ENCODE measurements around the gene CCND2. TPM values are rescaled to one million over a fixed set of nuclear protein-coding genes. Genes with fewer than 3 reads are reported as not detected.
A peak's percentile ranks its signal among the peaks of the same experiment; 100 is the strongest.

The CCND2 gene
- polyA plus RNA-seq, 3 donors, result 3.6 to 6.8 (median 3.9) TPM

- Histone ChIP-seq H3K9ac (ENCODE audit: insufficient read depth, low read length, poor library complexity, severe bottlenecking) (no peak overlapping the region), H3K4me3 (replicated peaks in 1 of 3; ENCODE audit: low read depth in 2 of 3, low read length in 3 of 3) (no peak overlapping the region), H3K27me3 (ENCODE audit: control insufficient read depth in 2 of 2, insufficient read depth in 2 of 2, low read length in 2 of 2) (no peaks in the 10 kb centered on the region), H2AFZ (ENCODE audit: insufficient read depth, low read depth, low read length, poor library complexity, severe bottlenecking) (no peak overlapping the region), H3K79me2 (ENCODE audit: insufficient read depth, low read length) (no peaks in the 10 kb centered on the region), H3K4me2 (replicated peaks; ENCODE audit: extremely low read depth, low read length, poor library complexity, severe bottlenecking) (no peak overlapping the region), H3K9me3 (replicated peaks in 1 of 2; ENCODE audit: control insufficient read depth in 1 of 2, insufficient read depth in 1 of 2, low read length in 2 of 2) (no peaks in the 10 kb centered on the region), H3K36me3 (replicated peaks in 1 of 2; ENCODE audit: control insufficient read depth in 1 of 2, insufficient read depth in 2 of 2, low read length in 2 of 2) (peaks cover 18 to 65% of the 10 kb centered on the region in 2 donors), H3K4me1 (ENCODE audit: control insufficient read depth in 1 of 2, insufficient read depth in 2 of 2, low read length in 2 of 2) (peaks cover 0 to 7% of the 10 kb centered on the region in 2 donors), H4K20me1 (ENCODE audit: insufficient read depth, low read length) (no peaks in the 10 kb centered on the region), H3K27ac (ENCODE audit: low read depth in 1 of 2, low read length in 2 of 2) (no peak overlapping the region)
- peaks cover 9% of the 10 kb centered on the region for H3K4me1 Mint-ChIP-seq
- DNase-seq, result no peak
- H3K27me3 Mint-ChIP-seq (ENCODE audit: low read depth in 3 of 3), result peaks cover 0 to 2% (median 2%) of the 10 kb centered on the region in 3 donors
- no peak for TF ChIP-seq CTCF (IDR thresholded peaks at IDR 0.05)
- H3K27ac Mint-ChIP-seq, result peak overlapping the region in 1 of 7 donors; percentile 35
- H3K9me3 Mint-ChIP-seq, result peaks cover 0 to 3% (median 0%) of the 10 kb centered on the region in 7 donors
- WGBS (ENCODE audit: insufficient coverage), result 95% methylated on average over 3 of the region's 3 CpGs
- intact Hi-C loops (cut with micrococcal nuclease), result loop anchor here in 1 of 2 donors (10.0 kb wide), 1 partner anchor 221 kb away; no protein-coding TSS in a partner anchor
- no peak overlapping the region for H3K4me3 Mint-ChIP-seq
- H3K36me3 Mint-ChIP-seq, result peaks cover 56% of the 10 kb centered on the region in 2 donors
Measured at GRCh38 chr12:4303750-4304149, 30.2 kb downstream of the CCND2 start.

- TF ChIP-seq CTCF (IDR thresholded peaks at IDR 0.05), result peak; percentile 75
- H3K4me1 Mint-ChIP-seq, result peaks cover 6% of the 10 kb centered on the region
- peak overlapping the region in 1 of 2 donors; percentile 46 for H3K4me3 Mint-ChIP-seq
- Histone ChIP-seq H3K4me3 (replicated peaks in 1 of 3; ENCODE audit: low read depth in 2 of 3, low read length in 3 of 3) (no peak overlapping the region), H3K79me2 (ENCODE audit: insufficient read depth, low read length) (no peaks in the 10 kb centered on the region), H3K27ac (ENCODE audit: low read depth in 1 of 2, low read length in 2 of 2) (no peak overlapping the region), H3K4me2 (replicated peaks; ENCODE audit: extremely low read depth, low read length, poor library complexity, severe bottlenecking) (peak overlapping the region; percentile 16), H3K27me3 (ENCODE audit: control insufficient read depth in 2 of 2, insufficient read depth in 2 of 2, low read length in 2 of 2) (no peaks in the 10 kb centered on the region), H2AFZ (ENCODE audit: insufficient read depth, low read depth, low read length, poor library complexity, severe bottlenecking) (peak overlapping the region; percentile 60), H4K20me1 (ENCODE audit: insufficient read depth, low read length) (no peaks in the 10 kb centered on the region), H3K4me1 (ENCODE audit: control insufficient read depth in 1 of 2, insufficient read depth in 2 of 2, low read length in 2 of 2) (peaks cover 0 to 7% of the 10 kb centered on the region in 2 donors), H3K36me3 (replicated peaks in 1 of 2; ENCODE audit: control insufficient read depth in 1 of 2, insufficient read depth in 2 of 2, low read length in 2 of 2) (peaks cover 5 to 32% of the 10 kb centered on the region in 2 donors), H3K9me3 (replicated peaks in 1 of 2; ENCODE audit: control insufficient read depth in 1 of 2, insufficient read depth in 1 of 2, low read length in 2 of 2) (no peaks in the 10 kb centered on the region), H3K9ac (ENCODE audit: insufficient read depth, low read length, poor library complexity, severe bottlenecking) (no peak overlapping the region)
- peak overlapping the region in 1 of 7 donors; percentile 58 for H3K27ac Mint-ChIP-seq
- H3K27me3 Mint-ChIP-seq (ENCODE audit: low read depth in 3 of 3), result peaks cover 0 to 2% (median 0%) of the 10 kb centered on the region in 3 donors
- intact Hi-C loops (cut with micrococcal nuclease), result loop anchor here in 1 of 2 donors (10.0 kb wide), 1 partner anchor 217 kb away; no protein-coding TSS in a partner anchor
- peak; percentile 39 to 49 (median 48) for DNase-seq
- peaks cover 0 to 3% (median 0%) of the 10 kb centered on the region in 7 donors for H3K9me3 Mint-ChIP-seq
- 53% methylated on average over 25 of the region's 25 CpGs for WGBS (ENCODE audit: insufficient coverage)
- peaks cover 20 to 24% of the 10 kb centered on the region in 2 donors for H3K36me3 Mint-ChIP-seq
Measured at GRCh38 chr12:4307593-4308333, 34.2 kb downstream of the CCND2 start.
